ENCODE results near the gene POLE.

Gene POLE

DNA sequence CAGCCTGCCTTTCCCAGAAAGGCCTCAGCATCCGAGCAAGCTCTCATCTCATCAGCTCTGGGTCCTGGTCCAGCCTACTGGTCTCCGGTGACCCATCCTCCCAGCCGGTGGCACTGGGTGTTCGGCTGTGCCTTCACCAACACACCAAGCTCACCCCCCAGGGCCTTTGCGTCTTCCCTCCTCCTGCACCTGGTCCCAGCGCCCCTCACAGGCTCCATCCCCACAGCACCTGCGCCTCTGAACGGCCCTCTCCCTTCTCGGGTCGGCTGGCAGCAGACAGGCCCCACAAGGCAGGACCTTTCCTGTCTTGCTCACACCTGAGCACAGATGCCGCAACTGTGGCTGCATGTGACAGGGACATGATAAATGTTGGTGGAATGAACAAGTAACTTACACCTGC, 55.5 kb downstream of the POLE start:
- peaks cover 0 to 3% (median 0%) of the 10 kb centered on the region in 4 experiments for H3K4me1 ChIP-seq (ENCODE audit: control extremely low read depth in 1 of 4, control insufficient read depth in 4 of 4, insufficient read depth in 4 of 4, low read length in 3 of 4)
- WGBS (ENCODE audit: insufficient coverage): 97% methylated on average over 10 of the region's 11 CpGs
- ChIA-PET CTCF (interaction anchor here (0.7 to 1.7 kb wide), 5 partner anchors 9 to 30 kb away, joined by 3 to 5 read pairs (median 4); no protein-coding TSS in a partner anchor), POLR2A (no interaction called here)
- DNase-seq: no peak
- H3K36me3 ChIP-seq (ENCODE audit: control insufficient read depth in 4 of 4, insufficient read depth in 4 of 4, low read length in 3 of 4): peaks cover 14 to 79% (median 62%) of the 10 kb centered on the region in 4 experiments
- H3K27me3 ChIP-seq (replicated peaks in 2 of 5; ENCODE audit: control insufficient read depth in 4 of 5, insufficient read depth in 5 of 5, low read length in 4 of 5): no peaks in the 10 kb centered on the region
- H3K4me3 ChIP-seq (ENCODE audit: control insufficient read depth in 1 of 7, extremely low read depth in 1 of 7, insufficient read depth in 4 of 7, low read depth in 2 of 7, low read length in 6 of 7): no peak overlapping the region
- no peaks in the 10 kb centered on the region for H3K9me3 ChIP-seq (ENCODE audit: control extremely low read depth in 1 of 5, control insufficient read depth in 4 of 5, insufficient read depth in 2 of 5, low read depth in 1 of 5, low read length in 4 of 5)
- H3K27ac ChIP-seq (ENCODE audit: insufficient read depth in 1 of 2, low read depth in 1 of 2, low read length in 2 of 2, poor library complexity in 1 of 2, severe bottlenecking in 2 of 2): no peak overlapping the region

DNA sequence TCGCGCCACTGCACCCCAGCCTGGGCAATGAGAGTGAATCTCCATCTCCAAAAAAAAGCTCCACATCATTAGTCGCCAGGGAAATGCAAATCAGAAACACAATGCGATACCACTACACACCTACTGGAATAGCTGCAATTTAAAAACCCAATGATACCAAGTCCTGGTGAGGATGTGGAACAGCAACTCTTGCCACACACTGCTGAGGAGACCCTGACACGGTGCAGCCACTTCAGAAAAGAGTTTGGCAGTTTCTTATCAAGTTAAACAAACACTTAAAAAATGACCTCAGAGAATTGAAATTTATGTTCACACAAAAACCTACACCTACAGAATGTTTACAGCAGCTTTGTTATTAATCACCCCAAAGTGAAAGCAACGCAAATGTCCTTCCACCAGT, 56.5 kb downstream of the POLE start:
- CTCF ChIA-PET: interaction anchor here (1.3 to 1.7 kb wide), 2 partner anchors 9 to 13 kb away, joined by 3 to 5 read pairs; no protein-coding TSS in a partner anchor
- no peak overlapping the region for H3K27ac ChIP-seq (ENCODE audit: insufficient read depth in 1 of 2, low read depth in 1 of 2, low read length in 2 of 2, poor library complexity in 1 of 2, severe bottlenecking in 2 of 2)
- no peaks in the 10 kb centered on the region for H3K9me3 ChIP-seq (ENCODE audit: control extremely low read depth in 1 of 5, control insufficient read depth in 4 of 5, insufficient read depth in 2 of 5, low read depth in 1 of 5, low read length in 4 of 5)
- H3K4me3 ChIP-seq (ENCODE audit: control insufficient read depth in 1 of 7, extremely low read depth in 1 of 7, insufficient read depth in 4 of 7, low read depth in 2 of 7, low read length in 6 of 7): no peak overlapping the region
- 96% methylated on average over 4 of the region's 6 CpGs for WGBS (ENCODE audit: insufficient coverage)
- H3K36me3 ChIP-seq (ENCODE audit: control insufficient read depth in 4 of 4, insufficient read depth in 4 of 4, low read length in 3 of 4): peaks cover 14 to 81% (median 60%) of the 10 kb centered on the region in 4 experiments
- H3K4me1 ChIP-seq (ENCODE audit: control extremely low read depth in 1 of 4, control insufficient read depth in 4 of 4, insufficient read depth in 4 of 4, low read length in 3 of 4): no peaks in the 10 kb centered on the region
- POLR2A ChIA-PET: no interaction called here
- no peak for DNase-seq
- H3K27me3 ChIP-seq (replicated peaks in 2 of 5; ENCODE audit: control insufficient read depth in 4 of 5, insufficient read depth in 5 of 5, low read length in 4 of 5): no peaks in the 10 kb centered on the region

DNA sequence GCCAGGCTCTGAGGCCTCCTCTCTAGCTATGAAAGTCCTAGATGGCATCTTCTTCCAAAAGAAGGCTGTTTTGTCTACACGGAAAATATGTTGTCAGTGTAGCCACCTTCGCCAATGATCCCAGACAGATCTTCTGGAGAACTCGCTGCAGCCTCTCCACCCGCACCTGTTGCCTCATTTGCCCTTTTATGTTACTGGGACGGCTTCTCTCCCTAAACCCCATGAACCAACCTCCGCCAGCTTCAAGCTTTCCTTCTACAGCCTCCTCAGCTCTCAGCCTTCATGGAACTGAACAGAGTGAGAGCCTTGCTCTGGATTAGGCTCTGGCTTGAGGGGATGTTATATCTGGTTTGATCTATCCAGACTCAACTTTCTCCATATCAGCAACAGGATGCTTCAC, 57.8 kb downstream of the POLE start:
- 93% methylated on average over 4 of the region's 6 CpGs for WGBS (ENCODE audit: insufficient coverage)
- Histone ChIP-seq H3K36me3 (ENCODE audit: control insufficient read depth in 4 of 4, insufficient read depth in 4 of 4, low read length in 3 of 4) (peaks cover 10 to 81% (median 56%) of the 10 kb centered on the region in 4 experiments), H3K27me3 (replicated peaks in 2 of 5; ENCODE audit: control insufficient read depth in 4 of 5, insufficient read depth in 5 of 5, low read length in 4 of 5) (no peaks in the 10 kb centered on the region), H3K4me3 (ENCODE audit: control insufficient read depth in 1 of 7, extremely low read depth in 1 of 7, insufficient read depth in 4 of 7, low read depth in 2 of 7, low read length in 6 of 7) (no peak overlapping the region), H3K4me1 (ENCODE audit: control extremely low read depth in 1 of 4, control insufficient read depth in 4 of 4, insufficient read depth in 4 of 4, low read length in 3 of 4) (no peaks in the 10 kb centered on the region), H3K9me3 (ENCODE audit: control extremely low read depth in 1 of 5, control insufficient read depth in 4 of 5, insufficient read depth in 2 of 5, low read depth in 1 of 5, low read length in 4 of 5) (no peaks in the 10 kb centered on the region), H3K27ac (ENCODE audit: insufficient read depth in 1 of 2, low read depth in 1 of 2, low read length in 2 of 2, poor library complexity in 1 of 2, severe bottlenecking in 2 of 2) (no peak overlapping the region)
- no peak for DNase-seq
- ChIA-PET POLR2A (no interaction called here), CTCF (interaction anchor here (0.5 to 1.9 kb wide), 3 partner anchors 28 to 224 kb away, joined by 3 to 4 read pairs (median 3); no protein-coding TSS in a partner anchor)

- peaks cover 0 to 9% (median 1%) of the 10 kb centered on the region in 5 experiments for H3K27me3 ChIP-seq (replicated peaks in 2 of 5; ENCODE audit: control insufficient read depth in 4 of 5, insufficient read depth in 5 of 5, low read length in 4 of 5)
- 98% methylated on average over 20 of the region's 24 CpGs for WGBS (ENCODE audit: insufficient coverage)
- ChIA-PET POLR2A (no interaction called here), CTCF (interaction anchor here (0.8 to 2.5 kb wide), 4 partner anchors 11 to 26 kb away, joined by 3 to 9 read pairs (median 5); no protein-coding TSS in a partner anchor)
- peaks cover 2 to 64% (median 34%) of the 10 kb centered on the region in 4 experiments for H3K36me3 ChIP-seq (ENCODE audit: control insufficient read depth in 4 of 4, insufficient read depth in 4 of 4, low read length in 3 of 4)
- no peak for DNase-seq
- no peak overlapping the region for H3K27ac ChIP-seq (ENCODE audit: insufficient read depth in 1 of 2, low read depth in 1 of 2, low read length in 2 of 2, poor library complexity in 1 of 2, severe bottlenecking in 2 of 2)
- no peak overlapping the region for H3K4me3 ChIP-seq (ENCODE audit: control insufficient read depth in 1 of 7, extremely low read depth in 1 of 7, insufficient read depth in 4 of 7, low read depth in 2 of 7, low read length in 6 of 7)
- H3K9me3 ChIP-seq (ENCODE audit: control extremely low read depth in 1 of 5, control insufficient read depth in 4 of 5, insufficient read depth in 2 of 5, low read depth in 1 of 5, low read length in 4 of 5): no peaks in the 10 kb centered on the region
- no peaks in the 10 kb centered on the region for H3K4me1 ChIP-seq (ENCODE audit: control extremely low read depth in 1 of 4, control insufficient read depth in 4 of 4, insufficient read depth in 4 of 4, low read length in 3 of 4)
Observed at GRCh38 chr12:132625731-132626430, 61.3 kb downstream of the POLE start.

DNA sequence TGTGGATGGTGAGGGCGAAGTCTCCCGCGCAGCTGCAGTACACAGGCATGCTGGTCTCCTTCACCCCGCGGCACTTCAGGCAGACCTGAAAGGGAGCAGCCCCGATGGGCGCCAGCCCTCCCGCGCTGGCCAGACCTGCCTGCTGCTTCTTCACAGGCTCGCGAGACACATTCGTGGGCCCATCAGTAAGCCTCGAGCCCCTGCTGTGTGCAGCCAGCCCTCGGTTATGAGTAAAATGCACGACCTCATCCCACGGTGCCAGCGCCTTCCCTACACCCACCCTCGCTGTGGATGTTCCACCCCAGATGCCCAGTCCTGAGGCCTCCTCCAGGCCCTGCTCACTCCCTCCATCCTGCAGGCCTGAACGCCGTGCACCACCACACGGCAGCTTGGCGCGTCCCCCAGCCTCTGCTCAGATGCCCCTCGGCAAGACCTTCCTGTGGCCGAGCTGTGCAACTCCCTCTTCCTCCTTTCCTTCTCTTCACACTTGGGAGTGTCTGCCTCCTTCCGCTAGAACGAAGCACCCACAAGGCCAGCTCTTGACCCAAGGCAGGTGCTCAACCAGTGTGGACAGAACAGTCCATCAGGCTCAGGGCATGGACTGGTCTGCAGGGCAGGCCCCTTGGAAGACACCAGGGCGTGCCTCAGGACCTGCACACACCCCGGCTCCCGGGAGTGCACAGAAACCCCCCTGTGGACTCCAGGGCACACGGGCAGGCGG, 62.1 kb downstream of the POLE start:
- POLR2A ChIA-PET: no interaction called here
- H3K36me3 ChIP-seq (ENCODE audit: control insufficient read depth in 4 of 4, insufficient read depth in 4 of 4, low read length in 3 of 4): peaks cover 0 to 56% (median 29%) of the 10 kb centered on the region in 4 experiments
- peaks cover 0 to 17% (median 2%) of the 10 kb centered on the region in 5 experiments for H3K27me3 ChIP-seq (replicated peaks in 2 of 5; ENCODE audit: control insufficient read depth in 4 of 5, insufficient read depth in 5 of 5, low read length in 4 of 5)
- H3K4me1 ChIP-seq (ENCODE audit: control extremely low read depth in 1 of 4, control insufficient read depth in 4 of 4, insufficient read depth in 4 of 4, low read length in 3 of 4): no peaks in the 10 kb centered on the region
- no peaks in the 10 kb centered on the region for H3K9me3 ChIP-seq (ENCODE audit: control extremely low read depth in 1 of 5, control insufficient read depth in 4 of 5, insufficient read depth in 2 of 5, low read depth in 1 of 5, low read length in 4 of 5)
- DNase-seq: no peak
- H3K4me3 ChIP-seq (ENCODE audit: control insufficient read depth in 1 of 7, extremely low read depth in 1 of 7, insufficient read depth in 4 of 7, low read depth in 2 of 7, low read length in 6 of 7): no peak overlapping the region
- no peak overlapping the region for H3K27ac ChIP-seq (ENCODE audit: insufficient read depth in 1 of 2, low read depth in 1 of 2, low read length in 2 of 2, poor library complexity in 1 of 2, severe bottlenecking in 2 of 2)
- 98% methylated on average over 31 of the region's 32 CpGs for WGBS (ENCODE audit: insufficient coverage)
- CTCF ChIA-PET: interaction anchor here (1.7 to 2.5 kb wide), 2 partner anchors 13 to 16 kb away, joined by 4 to 9 read pairs; no protein-coding TSS in a partner anchor

GRCh38 chr12:132624186-132624855, 62.8 kb downstream of the POLE start:
- ChIA-PET CTCF (interaction anchor here (1.7 to 2.5 kb wide), 2 partner anchors 14 to 15 kb away, joined by 4 to 9 read pairs; no protein-coding TSS in a partner anchor), POLR2A (no interaction called here)
- DNase-seq: no peak
- peaks cover 0 to 24% (median 2%) of the 10 kb centered on the region in 5 experiments for H3K27me3 ChIP-seq (replicated peaks in 2 of 5; ENCODE audit: control insufficient read depth in 4 of 5, insufficient read depth in 5 of 5, low read length in 4 of 5)
- no peak overlapping the region for H3K4me3 ChIP-seq (ENCODE audit: control insufficient read depth in 1 of 7, extremely low read depth in 1 of 7, insufficient read depth in 4 of 7, low read depth in 2 of 7, low read length in 6 of 7)
- no peaks in the 10 kb centered on the region for H3K9me3 ChIP-seq (ENCODE audit: control extremely low read depth in 1 of 5, control insufficient read depth in 4 of 5, insufficient read depth in 2 of 5, low read depth in 1 of 5, low read length in 4 of 5)
- WGBS (ENCODE audit: insufficient coverage): 97% methylated on average over 22 of the region's 22 CpGs
- H3K4me1 ChIP-seq (ENCODE audit: control extremely low read depth in 1 of 4, control insufficient read depth in 4 of 4, insufficient read depth in 4 of 4, low read length in 3 of 4): no peaks in the 10 kb centered on the region
- H3K27ac ChIP-seq (ENCODE audit: insufficient read depth in 1 of 2, low read depth in 1 of 2, low read length in 2 of 2, poor library complexity in 1 of 2, severe bottlenecking in 2 of 2): no peak overlapping the region
- peaks cover 0 to 49% (median 22%) of the 10 kb centered on the region in 4 experiments for H3K36me3 ChIP-seq (ENCODE audit: control insufficient read depth in 4 of 4, insufficient read depth in 4 of 4, low read length in 3 of 4)
